Hepatocyte (in vitro differentiated cells): ENCODE measurements around the gene BMP4.

ENCODE experiments used
- EZH2 ChIP-seq: fragments of 200-600 bp; sonication (generic); IDR thresholded peaks from 2 replicates; pipeline ENCODE4 v1.6.1; 2016; ENCODE audit warnings: antibody characterized with exemption, mild to moderate bottlenecking, borderline replicate concordance
- EZH2phosphoT487 ChIP-seq: fragments of 200-600 bp; sonication (generic); IDR thresholded peaks from one replicate; pipeline ENCODE4 v1.6.1; 2018; ENCODE audit warnings: antibody characterized with exemption, mild to moderate bottlenecking, low read depth, moderate library complexity; ENCODE audit not compliant: unreplicated experiment, severe bottlenecking
- TF ChIP-seq, protein P1 (sequence below): fragments of 200-600 bp; sonication (generic); IDR thresholded peaks from 2 replicates; pipeline ENCODE4 v1.5.1; 2016; ENCODE audit warnings: antibody characterized with exemption, mild to moderate bottlenecking; ENCODE audit not compliant: poor library complexity

- TF ChIP-seq, protein P1, sequence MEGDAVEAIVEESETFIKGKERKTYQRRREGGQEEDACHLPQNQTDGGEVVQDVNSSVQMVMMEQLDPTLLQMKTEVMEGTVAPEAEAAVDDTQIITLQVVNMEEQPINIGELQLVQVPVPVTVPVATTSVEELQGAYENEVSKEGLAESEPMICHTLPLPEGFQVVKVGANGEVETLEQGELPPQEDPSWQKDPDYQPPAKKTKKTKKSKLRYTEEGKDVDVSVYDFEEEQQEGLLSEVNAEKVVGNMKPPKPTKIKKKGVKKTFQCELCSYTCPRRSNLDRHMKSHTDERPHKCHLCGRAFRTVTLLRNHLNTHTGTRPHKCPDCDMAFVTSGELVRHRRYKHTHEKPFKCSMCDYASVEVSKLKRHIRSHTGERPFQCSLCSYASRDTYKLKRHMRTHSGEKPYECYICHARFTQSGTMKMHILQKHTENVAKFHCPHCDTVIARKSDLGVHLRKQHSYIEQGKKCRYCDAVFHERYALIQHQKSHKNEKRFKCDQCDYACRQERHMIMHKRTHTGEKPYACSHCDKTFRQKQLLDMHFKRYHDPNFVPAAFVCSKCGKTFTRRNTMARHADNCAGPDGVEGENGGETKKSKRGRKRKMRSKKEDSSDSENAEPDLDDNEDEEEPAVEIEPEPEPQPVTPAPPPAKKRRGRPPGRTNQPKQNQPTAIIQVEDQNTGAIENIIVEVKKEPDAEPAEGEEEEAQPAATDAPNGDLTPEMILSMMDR: no peak
- TF ChIP-seq EZH2 (no peak), EZH2phosphoT487 (no peak)
These were observed 4.9 kb downstream of the BMP4 start for GRCh38 chr14:53951627-53952303.
